HG02763 (cell line): ENCODE results near the gene DSCAM.
"Not testable (repeated sequence)": the region's sequence is repeated elsewhere in the genome, so short reads cannot be mapped to it uniquely, and the experiment has no call there.

Experiments used
- ATAC-seq: cut with Tn5 transposase; IDR thresholded peaks from one replicate; pipeline ENCODE4 v1.9.1; 2021; ENCODE audit warnings: mild to moderate bottlenecking, moderate library complexity; ENCODE audit not compliant: unreplicated experiment

The DSCAM gene

GRCh38 chr21:40337981-40338380 lies 509.0 kb downstream of the DSCAM start:
- ATAC-seq: no peak

- ATAC-seq: no peak
Observed at GRCh38 chr21:40335704-40336103, 511.3 kb downstream of the DSCAM start.

GRCh38 chr21:40334159-40334558 lies 512.8 kb downstream of the DSCAM start:
- no peak for ATAC-seq

GRCh38 chr21:40333731-40334130 lies 513.2 kb downstream of the DSCAM start:
- ATAC-seq: no peak

GRCh38 chr21:40331804-40332203 lies 515.2 kb downstream of the DSCAM start:
- ATAC-seq: no peak

- no peak for ATAC-seq
Observed at GRCh38 chr21:40331172-40331571, 515.8 kb downstream of the DSCAM start.

- no peak for ATAC-seq
Observed at GRCh38 chr21:40324389-40324788, 522.6 kb downstream of the DSCAM start.

- ATAC-seq: not testable (repeated sequence)
Observed at GRCh38 chr21:40320718-40321117, 526.2 kb downstream of the DSCAM start.

DNA sequence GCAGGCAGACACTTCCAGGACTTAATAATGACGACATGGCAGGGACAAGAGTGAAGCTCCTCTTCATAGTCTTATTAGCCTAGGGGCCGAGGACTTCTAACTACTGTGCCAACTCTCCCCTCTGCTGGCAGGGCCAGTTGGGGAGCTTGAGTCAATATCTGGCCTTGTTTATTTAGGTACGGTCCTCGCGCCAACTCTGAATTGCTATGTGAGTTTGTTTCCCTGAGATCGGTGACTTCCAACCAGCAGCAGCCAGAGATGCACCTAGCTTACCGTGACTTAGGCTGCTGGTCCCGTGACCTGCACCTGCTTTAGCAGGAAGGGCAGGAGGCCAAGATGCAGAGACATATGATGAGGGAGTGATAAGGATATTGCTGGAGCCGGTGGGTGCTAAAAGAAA lies 528.6 kb downstream of the DSCAM start:
- ATAC-seq: no peak

- no peak for ATAC-seq
Observed at GRCh38 chr21:40316104-40316503, 530.9 kb downstream of the DSCAM start.

GRCh38 chr21:40315626-40316025 lies 531.3 kb downstream of the DSCAM start:
- no peak for ATAC-seq

GRCh38 chr21:40313260-40313659 lies 533.7 kb downstream of the DSCAM start:
- ATAC-seq: no peak

- ATAC-seq: no peak
Observed at GRCh38 chr21:40300300-40300699, 546.7 kb downstream of the DSCAM start.

DNA sequence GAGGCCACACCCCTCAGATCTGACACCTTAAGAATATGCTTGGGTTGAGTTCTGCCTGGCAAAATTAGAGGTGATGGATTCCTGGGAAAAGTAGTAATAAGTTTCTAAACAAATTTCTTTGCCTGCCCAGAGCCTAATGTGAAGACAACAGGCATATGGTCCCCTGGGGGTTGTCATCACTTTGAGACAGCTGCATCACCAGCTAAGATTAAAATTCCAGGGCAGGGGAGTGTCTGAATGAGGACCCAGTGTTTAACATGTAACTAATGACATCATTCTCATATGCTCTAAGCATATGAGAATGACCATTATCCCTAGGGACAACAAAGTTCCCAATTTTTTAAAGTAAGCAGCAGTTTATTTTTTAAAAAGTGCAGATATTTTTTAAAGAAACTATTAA lies 547.5 kb downstream of the DSCAM start:
- ATAC-seq: no peak

- no peak for ATAC-seq
Observed at GRCh38 chr21:40294345-40294744, 552.6 kb downstream of the DSCAM start.

DNA sequence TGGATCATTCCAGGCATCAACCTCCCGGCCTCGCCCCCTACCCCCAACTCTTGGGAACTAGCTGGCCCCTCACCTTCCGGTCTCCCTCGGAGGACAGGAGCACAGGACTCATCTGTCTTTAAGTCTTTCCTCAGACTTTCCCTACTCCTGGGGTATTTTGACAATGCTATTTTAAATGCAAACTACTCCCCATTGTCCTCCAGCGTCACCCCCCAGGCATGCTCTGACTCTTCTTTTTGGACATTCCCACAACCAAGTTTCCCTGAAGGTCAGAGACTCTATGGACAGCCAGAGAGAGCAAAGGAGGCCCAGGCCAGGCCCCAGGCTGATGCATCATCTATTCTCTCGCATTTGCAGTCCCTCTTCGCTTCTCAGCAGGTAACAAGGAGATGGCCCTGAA lies 555.4 kb downstream of the DSCAM start:
- no peak for ATAC-seq

DNA sequence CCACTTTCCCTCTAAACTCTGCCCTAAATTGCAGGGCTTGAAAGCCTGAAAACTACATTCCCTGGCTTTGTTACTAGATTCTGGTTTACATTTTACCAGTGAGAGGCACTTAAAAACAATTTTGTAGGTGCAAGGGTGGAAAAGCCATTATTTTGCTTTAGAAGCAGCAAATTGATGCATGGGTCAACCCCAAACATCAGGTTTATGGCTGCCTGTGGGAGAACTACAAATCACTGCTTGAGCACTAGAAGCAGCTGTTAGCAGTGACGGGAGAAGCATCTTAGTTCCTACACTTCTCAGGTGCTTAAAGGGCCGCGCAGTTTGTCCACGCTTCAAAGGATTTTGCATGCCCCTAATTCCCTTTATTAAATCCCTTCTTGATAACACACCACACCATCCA lies 562.5 kb downstream of the DSCAM start:
- ATAC-seq: no peak

DNA sequence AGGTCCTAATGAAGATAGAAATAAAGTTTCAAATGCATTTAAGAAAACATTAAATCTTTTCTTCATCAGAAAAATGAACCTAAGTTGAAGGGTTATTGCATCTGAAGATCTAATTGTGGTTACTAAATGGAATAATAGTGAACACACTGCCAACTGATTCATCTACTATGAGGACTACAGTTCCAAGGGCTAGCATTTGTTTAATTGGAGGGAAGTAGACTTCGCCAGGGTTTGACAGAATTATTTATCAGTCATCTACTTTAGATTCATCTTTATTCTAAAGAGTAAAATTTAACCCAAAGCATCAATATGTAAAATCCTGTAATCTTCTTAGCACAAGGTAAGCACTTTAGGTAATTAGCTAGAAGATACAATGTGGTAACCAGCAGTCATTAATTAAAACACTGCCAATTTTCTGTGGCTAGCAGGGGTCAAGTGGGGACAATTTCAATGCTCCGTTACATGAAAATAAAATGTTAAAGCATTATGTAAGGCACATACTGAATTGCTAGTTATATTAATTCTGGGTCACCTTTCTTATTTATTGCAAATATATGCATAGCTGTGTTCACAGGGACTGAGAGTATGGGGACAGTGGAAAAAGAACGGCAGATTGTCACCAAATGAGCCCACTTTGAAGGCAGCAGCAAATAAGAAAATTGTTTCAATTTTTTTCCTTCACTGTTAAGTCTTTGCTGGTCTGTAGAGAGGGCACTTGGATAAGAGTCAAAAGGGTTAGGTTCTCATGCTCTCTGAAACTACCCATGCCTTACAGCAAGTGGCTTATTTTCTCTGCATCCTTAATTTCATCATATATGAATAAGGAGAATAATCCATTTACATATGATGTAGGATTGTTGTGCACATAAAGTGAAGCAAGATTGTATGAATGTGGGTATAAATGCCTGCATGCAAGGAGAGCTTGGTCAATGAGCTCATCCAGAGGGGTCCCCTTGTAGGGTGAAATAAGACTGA lies 563.8 kb downstream of the DSCAM start:
- no peak for ATAC-seq

DNA sequence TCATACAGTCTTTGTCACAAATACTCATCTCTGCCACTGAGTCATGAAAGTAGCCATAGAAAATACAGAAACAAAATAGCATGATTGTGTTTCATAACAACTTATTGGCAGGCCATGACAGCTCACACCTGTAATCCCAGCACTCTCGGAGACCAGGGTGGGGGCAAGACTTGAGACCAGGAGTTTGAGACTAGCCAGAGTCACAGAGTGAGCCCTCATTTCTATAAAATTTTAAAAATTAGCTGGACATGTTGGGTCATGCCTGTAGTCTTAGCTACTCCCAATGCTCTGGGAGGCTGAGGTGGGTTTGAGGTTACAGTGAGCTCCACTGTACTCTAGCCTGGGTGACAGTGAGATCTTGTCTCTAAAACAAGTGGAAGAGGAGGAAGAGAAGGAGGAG lies 568.6 kb downstream of the DSCAM start:
- no peak for ATAC-seq

GRCh38 chr21:40276001-40276400 lies 571.0 kb downstream of the DSCAM start:
- ATAC-seq: no peak

- ATAC-seq: no peak
Observed at GRCh38 chr21:40272037-40272436, 574.9 kb downstream of the DSCAM start.

- ATAC-seq: no peak
Observed at GRCh38 chr21:40271164-40271563, 575.8 kb downstream of the DSCAM start.

DNA sequence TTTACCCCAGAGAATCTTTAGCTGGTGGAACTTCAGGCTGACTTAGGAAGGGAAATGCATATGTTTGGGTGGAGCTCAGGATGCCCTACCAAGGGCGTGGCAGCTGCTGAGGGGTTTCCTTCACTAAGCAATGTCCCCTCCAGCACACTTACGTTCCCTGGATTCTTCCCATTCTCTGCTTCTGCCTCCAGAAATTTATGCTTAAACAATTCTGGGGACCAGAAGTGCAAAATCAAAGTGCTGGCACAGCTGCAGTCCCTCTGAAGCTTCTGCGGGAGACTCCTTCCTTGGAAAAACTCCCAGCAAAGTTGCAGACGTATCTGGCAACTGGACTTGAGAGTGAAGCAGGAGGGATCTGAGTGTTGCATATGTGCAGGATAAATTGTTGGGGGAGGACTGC lies 576.9 kb downstream of the DSCAM start:
- no peak for ATAC-seq
